Stimulated activated CD4-positive, alpha-beta T cell treated with anti-CD3 and anti-CD28 coated beads, Interleukin-2, amount 100 ng/mL, for 4 hours (primary cell): ENCODE results near the gene EPS8L3.
A peak's percentile ranks its signal among the peaks of the same experiment; 100 is the strongest.

Experiments used
- DNase-seq: peaks from one replicate; pipeline ENCODE4 v3.0.0-alpha.2; 2020; ENCODE audit warnings: low read depth

The EPS8L3 gene

DNA sequence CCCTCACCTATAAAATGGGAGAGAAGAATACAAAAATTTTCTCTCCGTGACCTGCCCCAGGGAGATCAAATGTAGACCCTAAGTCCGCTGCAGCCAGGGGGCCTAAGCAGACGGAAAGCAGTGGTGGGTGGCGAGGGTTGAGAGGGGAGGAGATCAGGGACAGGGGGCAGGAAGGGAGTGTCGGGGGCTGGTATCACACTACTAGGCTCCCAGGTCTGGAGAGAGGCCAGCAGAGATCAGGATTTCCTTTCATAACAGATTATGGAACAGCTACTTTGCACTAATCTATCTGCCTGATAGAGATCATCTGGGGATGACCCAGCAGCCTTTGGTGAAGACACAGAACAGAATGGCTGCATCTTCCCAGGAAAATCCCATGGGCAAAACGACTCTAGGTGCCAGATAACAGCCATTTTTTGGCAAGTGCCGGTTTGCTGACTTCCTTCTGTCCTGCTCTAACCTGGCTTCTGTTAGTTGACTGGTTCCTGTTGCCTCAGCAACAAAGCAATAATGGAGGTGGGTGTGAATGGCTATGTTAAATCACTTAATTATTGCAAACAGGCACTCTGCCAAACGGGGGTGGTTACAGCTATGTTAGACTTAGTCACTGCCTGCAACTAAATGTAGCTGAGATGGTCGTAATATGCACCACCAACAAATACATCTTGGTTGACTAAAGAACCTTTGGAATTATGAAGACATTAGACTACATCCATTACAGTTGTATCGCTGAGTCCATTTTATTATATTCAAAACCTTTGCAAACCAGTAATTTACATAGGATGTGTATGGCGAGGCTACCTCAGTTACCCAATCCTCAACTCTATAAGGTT lies 30.0 kb upstream of the EPS8L3 start:
- peak; percentile 23 for DNase-seq

DNA sequence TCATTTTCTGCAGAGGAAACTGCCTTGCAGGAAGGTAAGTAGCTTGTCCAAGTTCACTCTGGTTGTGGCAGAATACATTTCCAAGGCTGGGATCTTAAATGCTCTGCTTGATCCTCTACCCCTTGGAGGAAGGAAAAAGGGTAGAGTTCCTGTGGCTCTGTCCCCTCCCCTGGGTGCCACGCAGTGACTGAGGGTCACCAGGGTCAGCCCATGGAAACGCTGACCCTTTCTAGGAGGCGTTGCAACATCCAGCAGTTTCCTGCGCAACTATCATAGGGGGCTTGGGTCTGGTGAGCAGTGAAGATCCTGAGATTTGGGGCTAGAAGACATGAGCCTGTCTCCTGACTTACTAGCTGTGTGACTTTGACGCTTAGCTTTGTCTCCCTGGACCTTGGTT lies 29.4 kb upstream of the EPS8L3 start:
- DNase-seq = no peak

DNA sequence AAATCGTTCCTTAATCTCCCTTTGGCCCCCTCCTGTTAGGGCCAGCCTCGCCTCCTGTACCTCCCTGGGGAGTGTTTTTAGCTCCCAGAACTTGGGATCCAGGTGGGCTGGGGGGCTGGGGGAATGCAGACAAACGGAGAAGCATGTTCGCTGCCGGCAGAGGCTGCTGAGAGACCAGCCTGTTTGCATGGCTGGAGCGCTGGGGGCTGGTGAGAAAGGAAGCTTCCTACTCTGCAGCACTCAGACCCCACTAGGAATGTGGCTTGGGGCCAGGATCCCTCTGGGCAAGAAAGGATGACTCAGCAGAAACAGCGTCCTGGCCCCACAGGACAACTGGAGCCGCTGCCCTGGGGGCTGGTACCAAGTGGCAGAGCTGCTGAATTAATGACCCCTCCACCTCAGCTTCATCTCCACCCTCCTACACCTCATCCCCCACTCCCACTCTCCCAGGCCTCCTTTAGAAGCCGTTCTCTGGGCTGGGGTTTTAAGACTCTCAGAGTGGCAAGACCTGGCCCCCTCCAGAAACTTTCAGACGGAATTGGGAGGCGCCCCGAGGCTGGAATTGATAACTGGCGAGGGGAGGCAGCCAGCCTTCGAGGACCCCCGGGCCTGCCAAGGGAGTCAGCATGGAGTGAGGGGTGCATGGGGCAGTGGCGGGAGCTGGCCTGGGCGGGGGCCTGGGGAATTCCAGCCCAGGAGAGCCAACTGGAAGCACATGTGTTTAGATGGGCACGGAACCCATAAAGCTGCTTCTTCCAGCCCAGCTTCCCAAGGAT lies 28.5 kb upstream of the EPS8L3 start:
- no peak for DNase-seq

DNA sequence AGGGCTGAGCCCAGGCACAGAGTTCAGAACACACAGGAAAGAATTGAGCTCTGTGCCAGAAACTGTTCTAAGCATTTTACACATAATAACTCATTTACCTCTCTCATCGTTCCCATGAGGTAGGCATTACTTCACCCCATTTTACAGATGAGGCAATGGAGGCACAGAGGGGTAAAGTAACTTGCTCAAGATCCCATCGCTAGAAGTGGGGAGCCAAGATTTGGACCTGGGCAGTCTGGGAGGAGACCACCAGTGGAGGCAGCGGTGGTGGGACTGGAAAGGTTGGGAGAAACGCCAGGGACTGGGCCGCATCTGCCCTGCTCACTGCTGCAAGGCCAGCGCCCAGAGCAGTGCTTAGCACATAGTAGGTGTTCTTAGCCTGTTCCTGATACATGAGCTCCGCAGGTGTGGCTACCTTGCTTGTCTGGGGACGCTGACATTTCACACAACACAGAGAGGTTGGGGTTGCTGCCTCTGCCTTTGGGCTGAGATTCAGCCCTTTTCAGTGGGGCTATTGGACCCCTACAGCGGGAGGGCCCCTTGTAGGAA lies 27.8 kb upstream of the EPS8L3 start:
- DNase-seq = no peak

DNA sequence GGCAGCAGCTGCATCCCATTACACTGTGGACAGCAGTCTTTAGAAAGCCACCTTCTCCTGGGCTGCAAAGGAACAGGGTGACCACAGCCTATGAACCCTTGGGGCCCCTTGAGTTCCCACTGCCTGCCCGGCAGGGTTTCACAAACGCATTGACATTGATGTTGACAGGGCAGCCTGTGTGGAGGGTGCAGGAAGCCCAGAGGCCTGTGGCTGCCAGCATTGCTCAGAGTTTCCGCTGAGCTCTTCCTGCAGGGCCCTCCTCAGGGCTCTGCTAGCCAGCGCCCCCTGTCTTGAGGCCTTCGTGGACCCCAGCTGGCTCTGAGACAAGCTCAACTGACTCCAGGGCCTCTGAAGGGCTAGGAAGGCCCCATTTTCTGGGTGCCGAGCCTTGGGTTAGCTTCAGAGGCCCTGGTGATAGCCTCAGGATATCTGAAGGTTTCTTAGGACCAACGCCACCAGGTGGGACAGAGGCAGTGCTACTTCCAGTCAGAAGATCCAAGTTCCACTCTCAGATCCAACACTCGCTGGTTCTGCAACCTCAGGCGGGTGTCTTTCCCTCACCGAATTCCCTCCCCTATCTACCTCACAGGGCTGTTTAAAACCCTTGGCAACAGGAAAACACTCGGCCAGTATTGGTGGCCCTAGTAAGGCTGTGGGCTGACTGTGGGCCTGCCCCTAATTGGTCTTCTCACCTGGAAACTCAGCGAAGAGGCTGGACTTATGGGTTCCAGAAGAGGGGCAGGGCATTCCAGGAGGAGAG lies 27.2 kb upstream of the EPS8L3 start:
- DNase-seq = peak; percentile 75

DNA sequence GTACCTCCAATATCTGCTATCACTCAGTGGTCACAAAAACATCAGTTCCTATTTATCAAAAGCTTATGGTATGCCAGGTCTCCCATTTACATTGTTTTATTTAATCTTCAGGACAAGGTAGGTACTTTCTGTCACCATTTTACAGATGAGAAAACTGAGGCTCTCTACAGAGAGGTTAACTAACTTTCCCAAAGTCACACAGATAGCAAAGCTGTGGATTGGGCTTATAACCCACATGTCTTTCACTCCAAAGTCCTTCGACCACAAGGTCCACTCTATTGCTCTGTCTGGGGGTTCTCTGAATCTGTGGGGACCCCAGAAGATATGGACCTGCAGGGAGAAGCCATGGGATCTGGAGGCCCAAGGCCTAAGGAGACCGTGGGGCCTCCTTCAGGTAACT lies 26.6 kb upstream of the EPS8L3 start:
- DNase-seq = no peak

DNA sequence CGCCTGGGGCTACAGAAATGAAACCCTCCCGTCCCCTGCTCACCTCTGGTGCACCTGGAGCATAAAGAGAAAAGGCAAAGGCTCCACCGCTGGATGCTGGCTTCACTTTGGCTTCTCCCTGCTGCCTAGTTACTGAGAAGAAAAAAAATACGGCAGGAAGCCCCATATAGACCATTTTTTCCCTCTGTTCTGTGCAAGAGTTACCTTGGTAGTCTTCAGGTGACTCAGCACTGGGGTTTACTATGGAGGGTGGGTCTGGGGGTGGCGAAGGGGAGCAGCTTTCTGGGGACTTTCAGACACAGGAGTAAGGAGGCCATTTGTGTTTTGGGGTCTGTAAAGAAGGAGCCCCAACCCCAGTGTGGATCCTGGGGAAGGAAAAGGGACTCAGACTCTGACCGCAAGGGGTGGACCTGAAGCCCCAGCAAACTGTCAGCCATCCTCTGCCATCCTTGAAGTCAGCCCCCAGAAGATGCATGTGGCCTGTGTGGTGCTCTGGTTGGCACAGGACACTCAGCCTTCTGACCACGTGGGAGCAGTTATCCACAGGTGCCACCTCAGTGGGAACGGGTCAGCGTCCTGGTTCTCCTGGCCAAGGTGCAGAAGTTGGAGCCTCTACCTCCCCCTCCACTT lies 25.9 kb upstream of the EPS8L3 start:
- DNase-seq = no peak

DNA sequence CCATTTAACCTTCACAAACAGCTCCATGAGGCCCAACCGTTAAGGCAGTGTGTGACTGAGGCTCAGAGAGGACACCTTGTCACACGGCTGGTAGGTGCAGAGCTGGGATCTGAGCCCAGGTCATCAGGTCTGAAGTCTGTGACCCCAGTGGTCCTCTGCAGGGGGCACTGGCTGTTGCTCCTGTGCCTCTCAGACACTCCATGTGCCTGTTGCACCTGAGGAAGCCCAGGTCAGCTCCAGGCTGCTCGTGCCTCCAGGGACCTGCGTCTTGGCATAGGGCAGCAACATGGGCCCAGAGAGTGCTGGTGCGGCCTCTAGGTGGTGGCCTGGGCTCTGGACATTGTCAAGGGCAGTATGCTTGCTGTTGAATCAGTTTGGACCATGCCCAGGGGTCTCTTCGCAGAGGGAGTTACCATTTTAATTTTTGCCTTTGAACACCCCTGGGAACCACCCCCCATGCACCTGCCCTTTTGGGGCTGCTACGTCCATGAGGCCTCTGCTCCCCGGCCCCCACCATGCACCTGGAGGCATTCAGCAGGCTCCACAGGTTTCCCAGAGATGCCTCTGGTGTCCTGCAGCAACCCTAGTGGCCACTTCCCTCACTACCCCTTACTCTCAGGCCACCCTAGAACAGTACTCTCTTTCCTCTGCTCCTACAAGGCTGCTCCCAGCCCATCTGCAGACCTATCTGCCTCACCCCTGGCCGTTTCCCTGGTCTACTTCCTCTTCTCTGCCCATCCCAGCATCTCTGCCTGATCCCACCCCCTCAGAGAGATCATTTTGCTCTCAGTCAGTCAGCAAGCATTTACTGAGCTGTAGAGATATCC lies 25.2 kb upstream of the EPS8L3 start:
- no peak for DNase-seq

DNA sequence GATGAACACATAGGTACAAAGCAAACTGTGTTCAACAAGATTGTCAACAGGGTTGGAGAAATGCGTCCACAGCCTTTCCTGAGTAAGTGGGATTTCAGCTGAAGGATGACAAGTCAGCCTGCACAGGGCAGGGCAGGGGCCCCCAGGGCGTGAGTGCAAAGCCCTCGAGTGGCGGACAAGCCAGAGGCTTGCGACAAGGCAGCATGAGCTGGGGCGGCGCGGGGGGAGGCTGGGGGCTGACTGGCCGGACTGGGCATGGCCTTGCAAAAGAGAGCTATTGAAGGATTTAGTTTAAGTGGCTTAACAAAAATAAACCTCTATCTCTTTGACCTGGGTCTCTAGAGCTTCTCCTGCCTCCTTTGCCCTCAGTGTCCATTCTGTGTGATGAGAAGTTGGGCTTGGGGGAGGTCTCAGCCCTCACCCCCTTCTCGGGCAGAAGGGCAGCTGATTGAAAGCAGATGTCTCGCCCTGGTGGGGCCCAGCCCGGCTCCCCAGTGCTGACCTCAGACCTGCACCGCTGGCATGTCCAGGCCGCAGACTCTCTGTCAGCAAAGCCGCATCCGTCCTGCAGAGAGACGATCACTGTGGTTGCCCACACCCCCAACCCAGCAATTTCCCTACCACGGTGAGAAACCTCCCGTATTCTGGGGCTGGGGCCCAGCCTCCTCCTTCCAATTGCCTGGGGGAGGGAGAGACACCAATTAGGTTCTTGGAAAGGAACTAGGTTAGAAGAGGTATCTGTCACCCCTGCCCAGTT lies 24.3 kb upstream of the EPS8L3 start:
- DNase-seq = no peak

DNA sequence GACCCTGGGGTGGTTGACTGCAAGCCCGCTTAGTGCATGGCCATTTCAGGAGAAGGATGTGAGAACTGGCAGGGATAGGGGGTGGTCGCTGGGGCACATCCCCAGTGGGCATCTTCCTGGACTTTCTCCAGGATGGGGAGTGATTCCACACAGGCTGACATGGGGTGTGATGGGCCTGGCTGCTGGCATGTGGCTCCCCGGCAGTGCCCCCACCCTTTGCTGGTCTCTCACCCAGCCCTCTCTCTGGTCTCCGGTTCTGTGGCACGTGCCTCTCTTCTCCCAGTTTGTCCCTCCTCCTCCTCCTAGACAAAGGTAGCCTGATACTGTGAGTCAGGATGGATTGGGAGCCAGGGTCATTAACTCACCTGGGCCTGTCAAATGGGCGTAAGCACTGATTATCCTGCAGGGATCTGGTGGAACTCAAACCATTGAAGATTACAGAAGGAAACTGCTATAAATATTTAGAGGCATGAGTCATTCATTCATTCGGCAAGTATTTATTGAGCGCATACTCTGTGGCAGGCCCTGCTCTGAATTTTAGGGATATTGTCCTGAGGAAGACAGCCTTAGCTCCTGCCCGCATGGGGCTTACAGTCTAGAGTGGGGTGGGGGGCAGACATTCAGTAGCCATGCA lies 23.6 kb upstream of the EPS8L3 start:
- DNase-seq = no peak

DNA sequence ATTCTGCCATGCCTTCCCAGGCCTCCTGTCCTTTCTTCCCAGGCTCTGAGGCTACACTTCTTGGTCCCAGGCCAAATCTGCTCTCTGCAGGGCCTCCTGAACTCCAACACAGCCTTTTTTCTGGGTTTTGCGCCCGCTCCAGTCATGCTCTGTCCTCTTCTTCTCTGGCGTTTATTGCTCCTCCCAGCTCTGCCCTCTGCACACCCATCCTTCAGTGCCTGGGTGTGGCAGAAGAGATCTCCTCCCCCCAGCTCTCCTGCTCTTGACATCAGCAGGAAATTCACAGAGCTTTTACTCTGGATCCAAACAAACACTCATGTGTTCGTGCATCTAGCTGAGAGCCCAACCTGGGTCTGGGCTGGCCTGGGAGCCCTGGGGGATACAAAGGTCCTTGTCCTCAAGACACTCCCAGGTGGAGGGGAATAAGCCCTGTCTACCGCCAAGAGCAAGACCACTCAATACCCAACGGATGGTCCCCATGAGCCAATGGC lies 22.9 kb upstream of the EPS8L3 start:
- DNase-seq = no peak

DNA sequence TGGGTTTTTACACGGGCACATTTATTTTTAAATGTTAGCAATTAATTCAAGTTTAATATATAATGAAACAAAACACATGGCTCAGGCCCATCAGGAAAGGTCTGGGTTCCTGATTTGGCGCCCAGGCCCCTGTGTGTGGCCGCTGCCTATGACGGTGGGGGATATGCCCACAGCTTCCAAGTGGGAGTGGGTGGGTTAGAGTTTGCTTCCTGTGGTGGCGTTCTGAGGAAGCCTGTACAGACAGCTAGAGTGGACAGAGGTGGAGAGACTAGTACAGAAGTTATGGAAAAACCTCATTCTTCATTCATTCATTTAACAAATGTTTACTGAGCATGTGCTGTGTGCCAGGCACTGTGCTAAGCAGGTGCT lies 22.4 kb upstream of the EPS8L3 start:
- no peak for DNase-seq

DNA sequence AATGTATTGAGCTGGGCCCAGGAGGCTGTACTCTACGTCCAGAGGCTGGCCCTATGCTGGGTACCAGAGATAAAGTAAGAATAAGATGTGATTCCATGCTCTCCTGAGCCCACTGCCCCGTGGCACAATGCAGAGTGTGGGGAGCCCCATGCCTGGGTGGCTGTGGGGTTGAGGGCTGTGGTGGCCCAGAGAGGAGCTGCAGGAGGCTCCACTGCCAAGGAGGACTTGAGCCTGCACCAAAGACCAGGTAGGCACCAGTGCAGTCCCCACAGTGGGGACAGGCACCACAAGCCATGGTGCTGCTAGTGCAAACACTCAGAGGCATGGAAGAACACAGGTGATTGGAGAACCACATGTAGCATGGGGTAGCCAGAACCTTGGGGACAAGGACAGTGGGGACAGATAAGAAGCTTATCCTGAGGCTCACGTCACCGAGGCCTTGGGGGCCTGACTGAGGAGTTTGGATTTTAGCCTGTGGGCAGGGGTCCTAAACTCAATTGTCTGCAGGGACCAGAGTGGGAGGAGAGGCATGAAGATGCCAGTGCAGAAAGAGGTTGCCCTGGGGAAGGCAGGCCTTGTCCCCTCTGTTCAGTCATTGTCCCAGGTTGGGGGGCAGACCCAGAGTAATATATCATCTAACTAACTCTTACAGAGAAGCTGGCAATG lies 21.9 kb upstream of the EPS8L3 start:
- no peak for DNase-seq

DNA sequence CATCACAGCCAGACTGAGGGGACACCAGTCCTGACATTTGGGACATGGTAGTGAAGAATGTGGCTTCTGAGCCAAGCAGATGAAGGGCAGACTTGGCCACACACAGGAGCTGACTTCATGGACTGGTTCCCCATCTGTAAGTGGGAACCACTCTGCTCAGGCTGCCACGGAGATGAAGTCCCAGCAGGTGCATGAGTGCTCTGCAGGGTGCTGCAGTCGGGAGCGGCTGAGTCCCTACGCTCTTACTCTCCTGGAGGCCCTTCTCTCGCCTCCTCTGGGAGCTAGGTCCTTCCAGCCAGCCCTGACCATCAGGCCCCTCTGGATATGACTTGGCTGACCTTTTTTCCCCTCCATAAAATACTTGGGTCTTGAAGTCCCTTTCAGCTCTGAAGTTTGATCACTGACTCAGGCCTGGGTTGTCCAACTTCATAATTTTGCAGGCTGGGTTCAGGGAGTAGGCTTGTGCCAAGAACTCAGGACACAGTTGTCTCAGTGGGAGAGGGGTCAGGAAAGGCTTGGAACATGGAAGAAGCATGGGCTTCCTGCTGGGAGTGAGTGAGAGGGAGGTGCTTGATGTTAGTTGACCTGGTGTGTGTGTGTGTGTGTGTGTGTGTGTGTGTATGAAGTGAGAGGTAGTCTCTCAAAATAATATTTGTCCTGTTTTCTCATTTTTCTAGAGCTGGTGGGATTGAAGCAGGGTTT lies 21.0 kb upstream of the EPS8L3 start:
- no peak for DNase-seq

DNA sequence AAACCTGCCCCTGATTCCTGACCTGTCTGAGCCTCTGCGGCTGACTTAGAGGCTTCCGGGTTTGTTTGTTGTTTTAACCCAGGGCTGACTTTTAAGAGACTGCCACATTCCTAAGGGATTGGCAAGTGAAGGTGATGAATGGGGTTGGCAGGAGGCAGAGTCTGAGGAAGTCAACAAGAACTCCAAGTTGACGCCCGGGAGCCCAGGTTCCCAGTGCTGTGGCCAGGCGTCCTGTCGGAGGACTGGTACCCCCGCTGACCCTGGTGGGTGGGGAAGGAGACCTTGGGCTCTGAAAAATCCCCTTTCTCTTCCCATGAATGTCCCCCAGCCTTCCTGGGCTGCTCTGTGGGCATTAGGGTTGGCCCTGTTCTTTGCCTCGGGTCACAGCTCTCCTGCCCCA lies 19.7 kb upstream of the EPS8L3 start:
- no peak for DNase-seq

DNA sequence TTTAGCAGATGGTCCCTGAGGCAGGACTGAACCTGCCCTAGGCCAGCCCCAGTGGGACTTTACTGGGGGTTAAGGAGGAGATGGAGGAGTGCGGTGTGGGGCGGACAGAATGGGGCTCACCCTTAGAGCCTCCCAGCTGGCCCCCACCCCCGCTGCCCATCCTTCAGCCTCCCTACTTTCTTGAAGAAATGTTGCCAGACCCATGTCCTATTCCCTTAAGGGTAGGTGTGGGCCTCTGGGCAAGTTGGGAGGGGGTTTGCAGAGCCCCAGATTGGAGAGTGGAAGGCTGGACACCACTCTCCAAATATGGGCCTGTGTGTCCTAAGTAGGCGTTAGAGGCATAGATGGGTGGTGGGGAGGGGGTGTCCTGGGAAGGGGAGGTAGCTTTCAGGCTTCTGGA lies 19.2 kb upstream of the EPS8L3 start:
- DNase-seq = no peak

DNA sequence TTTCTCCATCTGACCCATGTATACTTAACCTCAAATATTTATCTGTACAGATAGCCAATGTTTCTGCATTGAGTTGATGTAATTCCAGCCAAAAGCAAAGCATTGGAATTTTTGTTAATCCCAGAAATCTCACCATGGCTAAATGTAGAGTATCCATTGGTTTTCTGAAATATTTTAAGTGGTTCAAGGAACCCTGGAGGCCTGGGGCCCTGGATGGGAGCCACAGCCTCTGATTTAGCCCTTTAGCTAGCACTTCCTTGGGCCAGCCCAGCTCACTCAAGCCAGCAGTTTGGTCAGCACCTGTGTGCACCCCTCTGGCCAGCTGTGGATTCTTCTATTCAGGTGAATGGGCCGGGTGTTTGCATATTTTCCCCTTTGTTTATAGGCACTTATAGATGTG lies 18.8 kb upstream of the EPS8L3 start:
- no peak for DNase-seq

DNA sequence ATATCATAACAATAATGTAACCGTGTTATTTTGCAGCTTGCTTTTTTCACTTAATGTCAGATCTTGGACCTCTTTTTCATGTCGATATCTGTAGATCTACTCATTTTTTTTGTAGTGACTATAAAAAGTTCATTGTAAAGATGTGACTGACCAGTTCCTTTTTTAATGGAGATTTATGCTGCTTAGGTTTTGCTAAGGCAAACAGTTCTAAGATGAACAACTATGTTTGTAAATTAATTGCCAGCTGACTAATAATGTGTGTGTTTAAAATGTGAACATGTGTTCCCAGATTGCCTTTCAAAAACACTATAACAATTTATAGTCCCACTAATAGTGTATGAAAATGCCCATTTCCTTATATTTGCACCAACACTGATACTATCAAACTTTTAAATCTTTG lies 18.1 kb upstream of the EPS8L3 start:
- no peak for DNase-seq

DNA sequence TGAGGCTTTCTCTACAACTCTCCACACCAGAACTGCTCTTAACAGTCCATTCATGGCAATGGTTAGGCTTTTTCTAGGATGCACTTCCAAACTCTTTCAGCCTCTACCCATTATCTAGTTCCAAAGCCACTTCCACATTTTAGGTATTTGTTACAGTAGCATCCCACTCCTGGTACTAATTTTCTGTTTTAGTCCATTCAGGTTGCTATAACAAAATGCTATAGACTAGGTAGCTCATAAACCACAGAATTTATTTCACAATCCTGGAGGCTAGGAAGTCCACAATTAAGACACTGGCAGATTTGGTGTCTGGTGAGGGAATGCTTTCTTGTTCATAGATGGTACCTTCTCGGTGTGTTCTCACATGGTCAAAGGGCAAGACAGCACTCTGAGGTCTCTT lies 17.3 kb upstream of the EPS8L3 start:
- DNase-seq = no peak
